Measurements from ENCODE around the gene ZNF821. TPM values are rescaled to one million over a fixed set of nuclear protein-coding genes. Genes with fewer than 3 reads are reported as not detected.
A peak's percentile ranks its signal among the peaks of the same experiment; 100 is the strongest.

ZNF821 gene
- total RNA-seq, 4 donors from 2014 or later = 4.0 to 19.4 (median 8.1) TPM

DNA sequence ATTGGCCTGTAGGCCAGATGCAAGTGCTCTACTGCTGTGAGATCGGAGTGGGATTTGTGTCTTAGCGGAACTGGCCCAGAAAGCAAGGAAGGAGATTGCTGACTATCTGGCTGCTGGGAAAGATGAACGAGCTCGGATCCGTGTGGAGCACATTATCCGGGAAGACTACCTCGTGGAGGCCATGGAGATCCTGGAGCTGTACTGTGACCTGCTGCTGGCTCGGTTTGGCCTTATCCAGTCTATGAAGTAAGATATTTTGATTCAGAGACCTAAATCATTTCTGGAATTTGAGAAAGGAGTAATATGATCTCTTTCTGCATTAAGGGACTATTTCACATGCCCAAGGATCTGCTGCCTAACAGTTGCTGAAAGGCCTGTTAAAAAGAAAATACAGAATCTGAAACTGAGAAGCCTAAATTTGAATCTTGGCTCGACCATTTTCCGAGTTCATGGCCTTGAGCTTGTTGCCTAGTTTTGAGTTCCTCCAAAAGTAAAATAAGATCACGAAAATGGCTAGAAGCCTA, 32.5 kb upstream of the ZNF821 start:
- peaks cover 0 to 52% of the 10 kb centered on the region in 2 donors for H3K36me3 ChIP-seq
- DNase-seq (no peak), ATAC-seq (no peak)
- H3K9me3 ChIP-seq = no peaks in the 10 kb centered on the region
- peaks cover 38 to 47% of the 10 kb centered on the region in 2 donors for H3K4me1 ChIP-seq
- intact Hi-C loops (cut with DNase I; ENCODE audit: low total_unique reads) (no loop called here), in situ Hi-C loops (cut with MboI; ENCODE audit: low sequenced_read_pairs in 4 of 4) (no loop called here)
- H3K4me3 ChIP-seq = peak overlapping the region in 1 of 4 donors; percentile 3
- no peaks in the 10 kb centered on the region for H3K27me3 ChIP-seq
- peak overlapping the region; percentile 4 to 55 (median 40) for H3K27ac ChIP-seq
- TF ChIP-seq, protein P1, sequence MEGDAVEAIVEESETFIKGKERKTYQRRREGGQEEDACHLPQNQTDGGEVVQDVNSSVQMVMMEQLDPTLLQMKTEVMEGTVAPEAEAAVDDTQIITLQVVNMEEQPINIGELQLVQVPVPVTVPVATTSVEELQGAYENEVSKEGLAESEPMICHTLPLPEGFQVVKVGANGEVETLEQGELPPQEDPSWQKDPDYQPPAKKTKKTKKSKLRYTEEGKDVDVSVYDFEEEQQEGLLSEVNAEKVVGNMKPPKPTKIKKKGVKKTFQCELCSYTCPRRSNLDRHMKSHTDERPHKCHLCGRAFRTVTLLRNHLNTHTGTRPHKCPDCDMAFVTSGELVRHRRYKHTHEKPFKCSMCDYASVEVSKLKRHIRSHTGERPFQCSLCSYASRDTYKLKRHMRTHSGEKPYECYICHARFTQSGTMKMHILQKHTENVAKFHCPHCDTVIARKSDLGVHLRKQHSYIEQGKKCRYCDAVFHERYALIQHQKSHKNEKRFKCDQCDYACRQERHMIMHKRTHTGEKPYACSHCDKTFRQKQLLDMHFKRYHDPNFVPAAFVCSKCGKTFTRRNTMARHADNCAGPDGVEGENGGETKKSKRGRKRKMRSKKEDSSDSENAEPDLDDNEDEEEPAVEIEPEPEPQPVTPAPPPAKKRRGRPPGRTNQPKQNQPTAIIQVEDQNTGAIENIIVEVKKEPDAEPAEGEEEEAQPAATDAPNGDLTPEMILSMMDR (IDR thresholded peaks at IDR 0.05 in 4 of 5, conservative IDR thresholded peaks at IDR 0.05 in 1 of 5) = no peak
- no peak for TF ChIP-seq POLR2A (IDR thresholded peaks at IDR 0.05)

DNA sequence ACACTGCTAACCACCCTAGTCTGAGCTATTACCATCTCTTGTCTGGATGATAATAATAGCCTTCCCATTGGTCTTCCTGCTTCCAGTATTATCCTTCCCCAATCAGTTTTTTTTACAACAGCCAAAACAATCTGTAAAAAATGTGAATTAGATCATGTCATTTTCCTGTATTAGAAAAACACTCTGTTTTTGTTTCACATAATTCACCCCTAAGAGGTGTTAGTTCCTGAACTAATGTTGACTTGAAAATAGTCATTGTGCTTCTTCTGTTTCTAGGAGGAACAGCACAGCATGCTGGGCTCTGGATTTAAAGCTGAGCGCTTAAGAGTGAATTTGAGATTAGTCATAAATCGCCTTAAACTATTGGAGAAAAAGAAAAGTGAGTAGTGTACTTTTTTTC, 31.4 kb upstream of the ZNF821 start:
- TF ChIP-seq, protein P1 (IDR thresholded peaks at IDR 0.05 in 4 of 5, conservative IDR thresholded peaks at IDR 0.05 in 1 of 5) = no peak
- no peak for TF ChIP-seq POLR2A (IDR thresholded peaks at IDR 0.05)
- DNase-seq (no peak), ATAC-seq (no peak)
- no peaks in the 10 kb centered on the region for H3K9me3 ChIP-seq
- H3K4me3 ChIP-seq = no peak overlapping the region
- peak overlapping the region in 3 of 4 donors; percentile 9 to 55 (median 38) for H3K27ac ChIP-seq
- peaks cover 0 to 41% of the 10 kb centered on the region in 2 donors for H3K36me3 ChIP-seq
- H3K4me1 ChIP-seq = peaks cover 45 to 47% of the 10 kb centered on the region in 2 donors
- in situ Hi-C loops (cut with MboI; ENCODE audit: low sequenced_read_pairs in 4 of 4) = no loop called here
- H3K27me3 ChIP-seq = no peaks in the 10 kb centered on the region
- intact Hi-C loops (cut with DNase I; ENCODE audit: low total_unique reads) = no loop called here

DNA sequence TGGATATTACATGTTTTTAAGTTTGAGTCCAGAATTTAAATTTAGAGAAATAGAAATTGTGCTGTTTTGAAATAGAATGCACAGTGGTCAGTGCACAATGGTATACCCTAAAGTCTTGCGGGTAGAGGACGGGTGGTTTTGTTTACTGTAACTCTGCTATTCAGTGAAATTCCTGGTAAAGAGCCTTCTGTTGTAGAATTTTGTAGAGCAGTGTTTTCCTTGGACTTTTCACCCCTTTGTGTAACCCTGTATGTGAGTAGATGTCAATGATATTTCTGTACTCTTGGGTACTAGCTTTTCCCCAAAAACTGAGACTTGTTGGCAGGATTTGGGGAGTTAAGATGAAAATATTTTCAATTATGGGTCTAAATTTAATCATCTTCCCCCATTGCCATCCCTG, 30.8 kb upstream of the ZNF821 start:
- Histone ChIP-seq H3K27me3 (no peaks in the 10 kb centered on the region), H3K4me3 (no peak overlapping the region), H3K27ac (peak overlapping the region in 2 of 4 donors; percentile 38 to 55), H3K36me3 (peaks cover 0 to 35% of the 10 kb centered on the region in 2 donors), H3K9me3 (no peaks in the 10 kb centered on the region), H3K4me1 (peaks cover 45 to 50% of the 10 kb centered on the region in 2 donors)
- no peak for TF ChIP-seq POLR2A (IDR thresholded peaks at IDR 0.05)
- TF ChIP-seq, protein P1 (IDR thresholded peaks at IDR 0.05 in 4 of 5, conservative IDR thresholded peaks at IDR 0.05 in 1 of 5) = no peak
- ATAC-seq (no peak), DNase-seq (no peak)
- in situ Hi-C loops (cut with MboI; ENCODE audit: low sequenced_read_pairs in 4 of 4) (no loop called here), intact Hi-C loops (cut with DNase I; ENCODE audit: low total_unique reads) (no loop called here)

DNA sequence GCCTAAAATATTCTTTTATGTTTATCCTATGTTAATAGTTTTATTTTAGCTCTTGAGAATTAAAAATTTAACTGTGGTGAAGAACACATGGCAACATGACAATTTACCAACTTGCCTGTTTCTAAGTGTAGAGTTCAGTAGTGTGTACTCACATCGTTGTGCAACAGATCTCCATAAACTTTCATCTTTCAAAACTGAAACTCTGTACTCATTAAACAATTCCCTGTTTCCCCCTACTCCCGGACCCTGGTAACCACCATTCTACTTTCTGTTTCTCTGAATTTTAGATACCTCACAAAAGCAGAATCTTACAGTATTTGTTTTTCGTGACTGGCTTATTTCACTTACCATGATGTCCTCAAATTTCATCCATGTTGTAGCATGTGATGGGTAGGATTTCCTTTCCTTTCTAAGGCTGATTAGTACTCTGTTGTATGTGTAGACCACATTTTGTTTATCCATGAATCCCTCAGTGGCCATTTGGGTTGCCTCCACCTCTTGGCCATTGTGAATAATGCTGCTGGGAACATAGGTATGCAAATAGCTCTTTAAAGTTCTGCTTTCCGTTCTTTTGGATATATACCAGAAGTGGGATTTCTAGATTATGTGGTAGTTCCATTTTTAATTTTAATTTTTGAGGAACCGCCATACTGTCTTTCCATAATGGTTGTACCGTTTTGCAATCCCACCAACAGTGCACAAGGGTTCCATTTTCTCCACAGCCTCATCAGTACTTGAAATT, 28.7 kb upstream of the ZNF821 start:
- H3K27me3 ChIP-seq = no peaks in the 10 kb centered on the region
- intact Hi-C loops (cut with DNase I; ENCODE audit: low total_unique reads) = no loop called here
- in situ Hi-C loops (cut with MboI; ENCODE audit: low sequenced_read_pairs in 4 of 4) = no loop called here
- H3K9me3 ChIP-seq = no peaks in the 10 kb centered on the region
- H3K27ac ChIP-seq = peak overlapping the region in 2 of 4 donors; percentile 3 to 17
- peaks cover 41 to 57% of the 10 kb centered on the region in 2 donors for H3K4me1 ChIP-seq
- ATAC-seq (no peak), DNase-seq (no peak)
- no peak for TF ChIP-seq POLR2A (IDR thresholded peaks at IDR 0.05)
- TF ChIP-seq, protein P1 (IDR thresholded peaks at IDR 0.05 in 4 of 5, conservative IDR thresholded peaks at IDR 0.05 in 1 of 5) = no peak
- peaks cover 0 to 16% of the 10 kb centered on the region in 2 donors for H3K36me3 ChIP-seq
- H3K4me3 ChIP-seq = no peak overlapping the region
